Erythroblast (primary cell): ENCODE results near the gene GAS2.

ENCODE experiments used
- GATA1 ChIP-seq: IDR thresholded peaks from 2 replicates; pipeline ENCODE4 v1.6.1; 2011; ENCODE audit warnings: low read depth, mild to moderate bottlenecking, control low read depth, low read length, moderate library complexity
- POLR2A ChIP-seq: IDR thresholded peaks from 2 replicates; pipeline ENCODE4 v1.6.1; 2011; ENCODE audit warnings: mild to moderate bottlenecking, low read length

DNA sequence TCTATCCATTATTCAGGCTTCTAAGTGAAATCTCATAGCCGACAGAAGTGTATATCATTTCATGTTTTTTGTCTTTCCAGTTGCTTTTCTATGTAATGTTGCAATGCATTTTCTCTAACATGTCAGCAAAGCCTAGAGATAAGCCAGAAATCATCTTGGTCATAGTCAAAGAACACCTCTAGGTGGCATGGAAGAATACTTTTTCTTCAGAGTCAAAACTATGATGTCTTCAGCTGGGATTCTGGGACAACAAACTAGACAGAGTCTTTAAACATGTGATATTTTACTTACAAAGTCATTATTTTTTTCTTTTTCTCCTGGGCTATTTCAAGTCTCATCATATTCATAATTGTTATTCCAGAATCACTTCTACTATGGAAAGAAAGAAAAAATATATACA lies 4.4 kb downstream of the GAS2 start:
- TF ChIP-seq POLR2A (no peak), GATA1 (no peak)
